Lung (tissue), 12 donors: ENCODE data around the gene NAALADL2. TPM values are rescaled to one million over a fixed set of nuclear protein-coding genes. Genes with fewer than 3 reads are reported as not detected.

ENCODE experiments used
- ATAC-seq: fragments of 200-7000 bp; cut with Tn5 transposase; one replicate; pipeline ENCODE4 v1.9.1; 2020; ENCODE audit warnings: moderate number of reproducible peaks; ENCODE audit not compliant: insufficient read depth, low FRiP score
- DNase-seq, 3 donors: peaks; one replicate each; pipeline ENCODE4 v3.0.0-alpha.2; 2013 to 2017
- H3K27ac ChIP-seq, 2 donors: one replicate each; pipeline ENCODE4 v1.5.1; 2013; ENCODE audit warnings: mild to moderate bottlenecking in 2 of 2, moderate library complexity in 2 of 2, control low read depth in 1 of 2, inconsistent platforms in 1 of 2, low read depth in 1 of 2, low read length in 1 of 2
- H3K27me3 ChIP-seq, 3 donors: one replicate each; pipeline ENCODE4 v1.5.1; 2013; ENCODE audit warnings: low read length in 2 of 3; ENCODE audit not compliant: control insufficient read depth in 3 of 3, insufficient read depth in 3 of 3
- H3K36me3 ChIP-seq, 4 donors: one replicate each; pipeline ENCODE4 v1.5.1; 2013; ENCODE audit warnings: low read length in 4 of 4, mild to moderate bottlenecking in 1 of 4, moderate library complexity in 1 of 4; ENCODE audit not compliant: control insufficient read depth in 4 of 4, insufficient read depth in 4 of 4
- H3K4me1 ChIP-seq, 5 donors: one replicate each; pipeline ENCODE4 v1.5.1; 2013; ENCODE audit warnings: low read length in 5 of 5, mild to moderate bottlenecking in 2 of 5, moderate library complexity in 1 of 5; ENCODE audit not compliant: control insufficient read depth in 5 of 5, insufficient read depth in 5 of 5
- H3K4me3 ChIP-seq: one replicate; pipeline ENCODE4 v1.5.1; 2013; ENCODE audit warnings: mild to moderate bottlenecking, control low read depth, moderate library complexity
- H3K9ac ChIP-seq, 2 donors: one replicate each; pipeline ENCODE4 v1.5.1; 2013; ENCODE audit warnings: low read length in 2 of 2, control low read depth in 1 of 2; ENCODE audit not compliant: insufficient read depth in 1 of 2
- H3K9me3 ChIP-seq, 4 donors: one replicate each; pipeline ENCODE4 v1.5.1; 2013; ENCODE audit warnings: low read length in 3 of 4, mild to moderate bottlenecking in 1 of 4, moderate library complexity in 1 of 4; ENCODE audit not compliant: control insufficient read depth in 4 of 4, insufficient read depth in 3 of 4
- CTCF ChIP-seq: IDR thresholded peaks from 2 replicates; pipeline ENCODE4 v1.5.1; 2012; ENCODE audit warnings: mild to moderate bottlenecking; ENCODE audit errors: control extremely low read depth, extremely low read depth
- WGBS, 2 donors: extraction: QIAGEN DNeasy Blood & Tissue Kit; methylation state at CpG; one replicate each; pipeline ENCODE4 v1.1.7; 2013; 5-methylcytosine and 5-hydroxymethylcytosine counted together
- polyA plus RNA-seq, 2 donors: library from polyadenylated mRNA; stranded (reverse); fragments of 200-250 nt; gene quantifications; one replicate each; pipeline ENCODE4 v1.2.1, GENCODE V29; 2013
- total RNA-seq, 2 donors: library from RNA; depleted of rRNA in 1 of 2; stranded (reverse); fragments of >200 nt in 1 of 2; gene quantifications; one replicate each; pipeline ENCODE4 v1.2.1, GENCODE V29; 2014 to 2021
- donor health status: control.
- donor health status: control.
- donor health status: Bipolar disorder and iron deficiency.
- donor health status: healthy.
- donor health status: DM: yes; HTN: yes; CAD: no.

The NAALADL2 gene
- total and polyA plus RNA-seq, 4 donors = 0.49 to 46.7 (median 4.7) TPM

GRCh38 chr3:175070946-175071345 is 211.8 kb downstream of the NAALADL2 start:
- Histone ChIP-seq H3K4me3 (no peak overlapping the region), H3K36me3 (no peaks in the 10 kb centered on the region), H3K9ac (no peak overlapping the region), H3K9me3 (no peaks in the 10 kb centered on the region), H3K27ac (no peak overlapping the region), H3K27me3 (no peaks in the 10 kb centered on the region), H3K4me1 (peaks cover 0 to 2% (median 0%) of the 10 kb centered on the region in 5 donors)
- TF ChIP-seq CTCF = no peak
- DNase-seq (no peak), ATAC-seq (peak; percentile 85)
- WGBS, 2 donors = 60 to 81% methylated on average over 3 of the region's 3 CpGs

GRCh38 chr3:175073219-175073905 is 214.2 kb downstream of the NAALADL2 start:
- 74 to 81% methylated on average over 6 of the region's 6 CpGs for WGBS, 2 donors
- DNase-seq (peak in 1 of 3 donors; percentile 33), ATAC-seq (no peak)
- no peaks in the 10 kb centered on the region for H3K36me3 ChIP-seq
- no peaks in the 10 kb centered on the region for H3K9me3 ChIP-seq
- H3K4me3 ChIP-seq = no peak overlapping the region
- H3K27me3 ChIP-seq = no peaks in the 10 kb centered on the region
- peaks cover 0 to 18% (median 0%) of the 10 kb centered on the region in 5 donors for H3K4me1 ChIP-seq
- TF ChIP-seq CTCF = no peak
- H3K27ac ChIP-seq = no peak overlapping the region
- H3K9ac ChIP-seq = no peak overlapping the region

- Histone ChIP-seq H3K4me3 (no peak overlapping the region), H3K27ac (no peak overlapping the region), H3K9me3 (no peaks in the 10 kb centered on the region), H3K4me1 (peaks cover 0 to 20% (median 0%) of the 10 kb centered on the region in 5 donors), H3K27me3 (no peaks in the 10 kb centered on the region), H3K36me3 (no peaks in the 10 kb centered on the region), H3K9ac (no peak overlapping the region)
- ATAC-seq (no peak), DNase-seq (no peak)
- TF ChIP-seq CTCF = no peak
Observed at GRCh38 chr3:175075269-175075668, 216.1 kb downstream of the NAALADL2 start.

- Histone ChIP-seq H3K36me3 (no peaks in the 10 kb centered on the region), H3K4me1 (peaks cover 0 to 28% (median 0%) of the 10 kb centered on the region in 5 donors), H3K4me3 (no peak overlapping the region), H3K9me3 (no peaks in the 10 kb centered on the region), H3K27ac (no peak overlapping the region), H3K9ac (no peak overlapping the region), H3K27me3 (no peaks in the 10 kb centered on the region)
- TF ChIP-seq CTCF = no peak
- 46 to 65% methylated on average over 3 of the region's 3 CpGs for WGBS, 2 donors
- DNase-seq (peak in 2 of 3 donors; percentile 87 to 90), ATAC-seq (no peak)
Observed at GRCh38 chr3:175077216-175077615, 218.1 kb downstream of the NAALADL2 start.
